Breast epithelium (tissue), 3 donors: ENCODE data around the gene INPP4A.

Experiments used
- CTCF ChIP-seq, 3 donors: fragments of 450-650 bp; IDR thresholded peaks; one replicate each; pipeline ENCODE4 v1.5.1; 2016 to 2017; ENCODE audit warnings: antibody characterized with exemption in 3 of 3, mild to moderate bottlenecking in 3 of 3, moderate library complexity in 3 of 3
- POLR2A ChIP-seq: fragments of 450-650 bp; IDR thresholded peaks from one replicate; pipeline ENCODE4 v1.6.1; 2016; ENCODE audit warnings: antibody characterized with exemption, mild to moderate bottlenecking, moderate library complexity
- POLR2AphosphoS5 ChIP-seq, 3 donors: sonication (generic); formaldehyde crosslinking; IDR thresholded peaks; one replicate each; pipeline ENCODE4 v1.6.1; 2017; ENCODE audit warnings: antibody characterized with exemption in 3 of 3

- TF ChIP-seq CTCF (IDR thresholded peaks at IDR 0.05) (no peak), POLR2A (no peak), POLR2AphosphoS5 (IDR thresholded peaks at IDR 0.05) (no peak)
Measured at GRCh38 chr2:98454073-98454472, 9.4 kb downstream of the INPP4A start.
